Smooth muscle cell (in vitro differentiated cells): ENCODE data around the gene TMC7. TPM values are rescaled to one million over a fixed set of nuclear protein-coding genes. Genes with fewer than 3 reads are reported as not detected.
A peak's percentile ranks its signal among the peaks of the same experiment; 100 is the strongest.

Experiments
- DNase-seq: peaks from one replicate; lab custom pipeline; 2025; ENCODE audit not compliant: unreplicated experiment; lab: John Stamatoyannopoulos, UW
- H2AFZ ChIP-seq: fragments of 200-600 bp; sonication (generic); 2 replicates; pipeline ENCODE4 v1.6.0; 2016; ENCODE audit warnings: antibody characterized with exemption, low read depth, mild to moderate bottlenecking
- H3F3A ChIP-seq: fragments of 200-600 bp; sonication (generic); 2 replicates; pipeline ENCODE4 v1.6.0; 2017; ENCODE audit warnings: antibody characterized with exemption, low read depth
- H3K27ac ChIP-seq: fragments of 200-600 bp; sonication (generic); 2 replicates; pipeline ENCODE4 v1.5.1; 2016; ENCODE audit warnings: low read depth, mild to moderate bottlenecking
- H3K27me3 ChIP-seq: fragments of 200-600 bp; sonication (generic); 2 replicates; pipeline ENCODE4 v1.6.1; 2016; ENCODE audit warnings: low read depth, mild to moderate bottlenecking
- H3K36me3 ChIP-seq: fragments of 200-600 bp; sonication (generic); 2 replicates; pipeline ENCODE4 v1.5.1; 2016; ENCODE audit warnings: low read depth
- H3K4me1 ChIP-seq: fragments of 200-600 bp; sonication (generic); 2 replicates; pipeline ENCODE4 v1.5.1; 2016; ENCODE audit warnings: low read depth
- H3K4me2 ChIP-seq: fragments of 200-600 bp; sonication (generic); 2 replicates; pipeline ENCODE4 v1.6.0; 2016; ENCODE audit warnings: mild to moderate bottlenecking
- H3K4me3 ChIP-seq: fragments of 200-600 bp; sonication (generic); 2 replicates; pipeline ENCODE4 v1.5.1; 2016; ENCODE audit warnings: mild to moderate bottlenecking
- H3K79me2 ChIP-seq: fragments of 200-600 bp; sonication (generic); 2 replicates; pipeline ENCODE4 v1.6.0; 2016; ENCODE audit warnings: low read depth, mild to moderate bottlenecking
- H3K9ac ChIP-seq: fragments of 200-600 bp; sonication (generic); 2 replicates; pipeline ENCODE4 v1.6.0; 2016; ENCODE audit warnings: low read depth
- H3K9me3 ChIP-seq: fragments of 200-600 bp; sonication (generic); replicated peaks from 2 replicates; pipeline ENCODE4 v1.5.1; 2016; ENCODE audit warnings: low read depth
- H4K20me1 ChIP-seq: fragments of 200-600 bp; sonication (generic); 2 replicates; pipeline ENCODE4 v1.6.0; 2016; ENCODE audit warnings: low read depth
- WGBS: methylation state at CpG from one replicate; pipeline ENCODE4 v1.1.7; 2016; ENCODE audit warnings: low lambda C conversion rate; 5-methylcytosine and 5-hydroxymethylcytosine counted together
- polyA plus RNA-seq: library from polyadenylated mRNA; unstranded; fragments of >200 nt; fragmentation: Nextera tagmentation; extraction: Ambion mirVana; gene quantifications from 2 replicates; pipeline ENCODE4 v1.2.1, GENCODE V29; 2016
- total RNA-seq: library from RNA; depleted of rRNA; stranded (reverse); fragments of >200 nt; gene quantifications from 2 replicates; pipeline ENCODE4 v1.2.3, GENCODE V29; 2014
- TF ChIP-seq, protein P1 (sequence below): fragments of 200-600 bp; sonication (generic); IDR thresholded peaks from 2 replicates; pipeline ENCODE4 v1.5.1; 2017; ENCODE audit warnings: borderline replicate concordance, mild to moderate bottlenecking, antibody characterized with exemption; ENCODE audit not compliant: insufficient read depth, poor library complexity, severe bottlenecking

The TMC7 gene
- total and polyA plus RNA-seq, 2 experiments from 2014 or later: 0.54 to 1.7 TPM

DNA sequence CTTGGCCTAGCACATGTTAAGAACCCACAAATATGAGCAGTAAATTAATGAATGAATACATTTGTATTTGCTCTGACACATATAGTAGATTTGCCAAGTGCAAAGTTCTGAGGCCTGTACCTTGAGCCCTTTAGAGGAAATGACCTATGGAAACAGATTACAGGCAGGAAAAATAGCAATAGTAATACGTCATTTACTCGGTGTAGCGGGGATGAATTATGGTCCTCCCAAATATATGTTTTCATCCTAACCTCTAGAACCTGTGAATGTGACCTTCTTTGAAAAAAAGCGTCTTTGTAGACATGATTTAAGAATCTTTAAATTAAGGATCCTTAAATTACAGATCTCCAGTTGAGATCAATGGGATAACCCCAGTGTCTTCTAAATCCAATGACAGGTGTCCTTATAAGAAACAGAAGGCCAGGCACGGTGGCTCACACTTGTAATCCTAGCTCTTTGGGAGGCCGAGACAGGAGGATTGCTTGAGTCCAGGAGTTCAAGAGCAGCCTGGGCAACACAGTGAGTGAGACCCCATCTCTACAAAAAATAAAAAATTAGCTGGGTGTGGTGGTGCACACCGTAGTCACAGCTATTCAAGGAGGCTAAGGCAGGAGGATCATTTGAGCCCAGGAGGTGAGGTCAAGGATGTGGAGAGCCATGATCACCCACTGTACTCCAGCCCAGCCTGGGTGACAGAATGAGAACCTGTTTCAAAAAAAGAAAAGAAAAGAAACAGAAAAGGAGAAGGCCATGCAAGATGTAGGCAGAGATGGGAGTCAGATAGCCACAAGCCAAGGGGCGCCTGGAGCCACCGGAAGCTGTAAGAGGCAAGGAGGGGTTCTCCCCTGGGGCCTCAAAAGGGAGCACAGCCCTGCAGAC is 124.9 kb downstream of the TMC7 start:
- Histone ChIP-seq H3K36me3 (no peaks in the 10 kb centered on the region), H3K4me2 (no peak overlapping the region), H3K27me3 (no peaks in the 10 kb centered on the region), H3K4me3 (no peak overlapping the region), H2AFZ (no peak overlapping the region), H3K9me3 (no peaks in the 10 kb centered on the region), H3K79me2 (peaks cover 2% of the 10 kb centered on the region), H3K4me1 (peaks cover 3% of the 10 kb centered on the region), H3F3A (no peaks in the 10 kb centered on the region), H4K20me1 (no peaks in the 10 kb centered on the region), H3K27ac (peak overlapping the region; percentile 20), H3K9ac (no peak overlapping the region)
- TF ChIP-seq, protein P1, sequence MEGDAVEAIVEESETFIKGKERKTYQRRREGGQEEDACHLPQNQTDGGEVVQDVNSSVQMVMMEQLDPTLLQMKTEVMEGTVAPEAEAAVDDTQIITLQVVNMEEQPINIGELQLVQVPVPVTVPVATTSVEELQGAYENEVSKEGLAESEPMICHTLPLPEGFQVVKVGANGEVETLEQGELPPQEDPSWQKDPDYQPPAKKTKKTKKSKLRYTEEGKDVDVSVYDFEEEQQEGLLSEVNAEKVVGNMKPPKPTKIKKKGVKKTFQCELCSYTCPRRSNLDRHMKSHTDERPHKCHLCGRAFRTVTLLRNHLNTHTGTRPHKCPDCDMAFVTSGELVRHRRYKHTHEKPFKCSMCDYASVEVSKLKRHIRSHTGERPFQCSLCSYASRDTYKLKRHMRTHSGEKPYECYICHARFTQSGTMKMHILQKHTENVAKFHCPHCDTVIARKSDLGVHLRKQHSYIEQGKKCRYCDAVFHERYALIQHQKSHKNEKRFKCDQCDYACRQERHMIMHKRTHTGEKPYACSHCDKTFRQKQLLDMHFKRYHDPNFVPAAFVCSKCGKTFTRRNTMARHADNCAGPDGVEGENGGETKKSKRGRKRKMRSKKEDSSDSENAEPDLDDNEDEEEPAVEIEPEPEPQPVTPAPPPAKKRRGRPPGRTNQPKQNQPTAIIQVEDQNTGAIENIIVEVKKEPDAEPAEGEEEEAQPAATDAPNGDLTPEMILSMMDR: no peak
- DNase-seq: no peak
- WGBS: 92% methylated on average over 9 of the region's 9 CpGs

DNA sequence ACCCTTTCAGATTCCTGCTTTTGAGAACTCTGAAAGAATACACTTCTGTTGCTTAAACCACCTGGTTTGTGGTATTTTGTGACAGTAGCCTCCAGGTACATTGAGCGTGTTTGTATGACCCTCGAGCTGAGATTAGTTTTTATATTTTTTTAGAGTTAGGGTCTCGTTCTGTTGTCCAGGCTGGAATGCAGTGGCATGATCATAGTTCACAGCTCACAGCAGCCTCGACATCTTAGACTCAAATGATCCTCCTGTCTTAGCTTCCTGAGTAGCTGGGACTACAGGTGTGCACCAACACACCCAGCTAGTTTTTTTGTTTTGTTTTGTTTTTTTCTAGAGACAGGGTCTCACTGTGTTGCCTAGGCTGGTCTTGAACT is 125.5 kb downstream of the TMC7 start:
- H3K9me3 ChIP-seq: no peaks in the 10 kb centered on the region
- H2AFZ ChIP-seq: no peak overlapping the region
- H3K27me3 ChIP-seq: no peaks in the 10 kb centered on the region
- no peaks in the 10 kb centered on the region for H3F3A ChIP-seq
- WGBS: 83% methylated on average over 4 of the region's 4 CpGs
- H3K27ac ChIP-seq: no peak overlapping the region
- no peak overlapping the region for H3K9ac ChIP-seq
- TF ChIP-seq, protein P1: no peak
- DNase-seq: no peak
- no peak overlapping the region for H3K4me3 ChIP-seq
- H3K36me3 ChIP-seq: no peaks in the 10 kb centered on the region
- H3K79me2 ChIP-seq: peaks cover 5% of the 10 kb centered on the region
- no peaks in the 10 kb centered on the region for H4K20me1 ChIP-seq
- no peak overlapping the region for H3K4me2 ChIP-seq
- peaks cover 3% of the 10 kb centered on the region for H3K4me1 ChIP-seq

DNA sequence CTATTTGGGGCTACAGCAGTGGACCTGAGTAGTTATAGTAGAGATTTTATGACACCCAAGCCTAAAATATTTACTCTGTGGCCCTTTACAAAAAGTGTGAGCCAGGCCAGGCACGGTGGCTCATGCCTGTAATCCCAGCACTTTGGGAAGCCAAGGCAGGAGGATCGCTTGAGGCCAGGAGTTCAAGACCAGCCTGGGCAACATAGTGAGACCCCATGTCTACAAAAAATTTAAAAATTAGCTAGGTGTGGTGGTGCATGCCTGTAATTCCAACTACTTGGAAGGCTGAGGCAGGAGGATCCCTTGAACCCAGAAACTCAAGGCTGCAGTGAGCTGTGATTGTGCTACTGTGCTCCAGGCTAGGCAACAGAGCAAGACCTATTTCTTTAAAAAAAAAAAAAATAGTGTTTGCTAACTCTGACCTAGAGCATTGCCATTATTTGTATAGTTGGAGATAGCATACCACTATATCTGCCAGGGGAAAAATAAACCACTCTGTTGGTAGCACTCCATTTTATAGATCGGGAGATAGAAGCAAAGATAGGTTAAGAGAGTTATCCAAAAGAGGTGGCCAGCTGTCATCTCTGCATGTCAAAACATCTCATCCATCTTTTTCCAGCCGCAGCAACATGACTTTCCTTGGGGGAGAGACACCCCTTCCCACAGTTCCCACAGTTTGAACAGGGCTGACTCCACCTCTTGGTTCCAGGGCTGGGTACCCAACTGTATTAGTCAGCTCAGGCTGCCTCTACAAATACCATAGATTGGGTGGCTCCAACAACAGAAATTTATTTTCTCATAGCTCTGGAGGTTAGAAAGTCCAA is 127.0 kb downstream of the TMC7 start:
- H3K27ac ChIP-seq: no peak overlapping the region
- no peak overlapping the region for H3K4me2 ChIP-seq
- no peak overlapping the region for H3K9ac ChIP-seq
- no peaks in the 10 kb centered on the region for H3F3A ChIP-seq
- no peak overlapping the region for H2AFZ ChIP-seq
- TF ChIP-seq, protein P1: no peak
- H3K36me3 ChIP-seq: no peaks in the 10 kb centered on the region
- H3K9me3 ChIP-seq: no peaks in the 10 kb centered on the region
- H3K4me1 ChIP-seq: peaks cover 7% of the 10 kb centered on the region
- DNase-seq: no peak
- H3K79me2 ChIP-seq: peaks cover 20% of the 10 kb centered on the region
- H3K4me3 ChIP-seq: no peak overlapping the region
- H4K20me1 ChIP-seq: peaks cover 14% of the 10 kb centered on the region
- H3K27me3 ChIP-seq: no peaks in the 10 kb centered on the region
- 91% methylated on average over 4 of the region's 4 CpGs for WGBS
